K562 (cell line): ENCODE results near the gene TSPAN1. TPM values are rescaled to one million over a fixed set of nuclear protein-coding genes. Genes with fewer than 3 reads are reported as not detected.
A peak's percentile ranks its signal among the peaks of the same experiment; 100 is the strongest.

ENCODE experiments used
- BHLHE40 ChIP-seq: IDR thresholded peaks from 2 replicates; pipeline ENCODE4 v1.6.1; 2011; ENCODE audit warnings: low read length, improper control_type of control experiment
- BRCA1 ChIP-seq, 2 experiments: fragments of 450-650 bp in 1 of 2; sonication (generic) in 1 of 2; formaldehyde crosslinking in 1 of 2; IDR thresholded peaks; 2 replicates each; pipeline versions ENCODE4 v1.5.0 to v1.6.1; 2017 to 2020; ENCODE audit warnings: mild to moderate bottlenecking in 1 of 2, missing genetic modification reagents in 1 of 2
- CSDE1 ChIP-seq, 2 experiments: fragments of 450-650 bp; IDR thresholded peaks; 2 replicates each; pipeline ENCODE4 v1.6.1; 2016; ENCODE audit warnings: mild to moderate bottlenecking in 1 of 2
- ERF ChIP-seq: fragments of 450-650 bp; formaldehyde crosslinking; IDR thresholded peaks from 2 replicates; pipeline ENCODE4 v1.4.0; 2020; ENCODE audit warnings: mild to moderate bottlenecking, mixed read lengths
- FOSL1 ChIP-seq: fragments of 200-800 bp; sonication (Bioruptor generic); conservative IDR thresholded peaks from 2 replicates; pipeline ENCODE4 v1.6.1; 2016; ENCODE audit warnings: missing genetic modification characterization, missing compliant biosample characterization
- FOXK1 ChIP-seq: sonication (generic); formaldehyde crosslinking; IDR thresholded peaks from 2 replicates; pipeline ENCODE4 v1.8.0; 2022; ENCODE audit warnings: missing genetic modification reagents, mild to moderate bottlenecking, borderline replicate concordance
- GMEB1 ChIP-seq: fragments of 250-450 bp; sonication (Bioruptor Pico); IDR thresholded peaks from 2 replicates; pipeline ENCODE4 v1.4.0; 2020; ENCODE audit warnings: mild to moderate bottlenecking
- HDAC8 ChIP-seq: fragments of 450-650 bp; IDR thresholded peaks from 2 replicates; pipeline ENCODE4 v1.6.1; 2016; ENCODE audit warnings: mild to moderate bottlenecking, missing genetic modification characterization, moderate library complexity, missing compliant biosample characterization
- HDGF ChIP-seq: fragments of 450-650 bp; IDR thresholded peaks from 2 replicates; pipeline ENCODE4 v1.6.1; 2016
- JUNB ChIP-seq: fragments of 450-650 bp; formaldehyde crosslinking; conservative IDR thresholded peaks from 2 replicates; pipeline ENCODE4 v1.4.0; 2020; ENCODE audit warnings: mild to moderate bottlenecking
- NBN ChIP-seq: fragments of 450-650 bp; IDR thresholded peaks from 2 replicates; pipeline ENCODE4 v1.6.1; 2016; ENCODE audit warnings: low read depth, mild to moderate bottlenecking
- NELFE ChIP-seq: IDR thresholded peaks from 2 replicates; pipeline ENCODE4 v1.6.1; 2011; ENCODE audit warnings: mild to moderate bottlenecking; ENCODE audit not compliant: insufficient read depth, insufficient read length
- NEUROD1 ChIP-seq: fragments of 150-350 bp; IDR thresholded peaks from 2 replicates; pipeline ENCODE4 v1.6.1; 2014; ENCODE audit warnings: borderline replicate concordance, low read length, low read depth; ENCODE audit not compliant: partially characterized antibody
- RBM39 ChIP-seq: fragments of 200-400 bp; formaldehyde crosslinking; optimal IDR thresholded peaks from 2 replicates; pipeline ENCODE3; 2018; ENCODE audit warnings: low read depth, low read length
- SETDB1 ChIP-seq: IDR thresholded peaks from one replicate; pipeline ENCODE4 v1.6.1; 2012; ENCODE audit warnings: low read length, control low read depth, inconsistent platforms
- STAT6 ChIP-seq: sonication (generic); formaldehyde crosslinking; IDR thresholded peaks from 2 replicates; pipeline ENCODE4 v1.8.1; 2023; ENCODE audit warnings: mild to moderate bottlenecking, missing genetic modification reagents
- ZNF239 ChIP-seq: fragments of 250-450 bp; sonication (Bioruptor Pico); IDR thresholded peaks from 2 replicates; pipeline ENCODE4 v1.4.0; 2020; ENCODE audit warnings: mild to moderate bottlenecking
- ZNF274 ChIP-seq: IDR thresholded peaks from 2 replicates; pipeline ENCODE4 v1.6.1; 2011; ENCODE audit warnings: low read depth, mild to moderate bottlenecking, low read length, moderate library complexity, borderline replicate concordance
- ZNF324 ChIP-seq: fragments of 250-450 bp; sonication (Bioruptor Pico); IDR thresholded peaks from 2 replicates; pipeline ENCODE4 v1.4.0; 2020; ENCODE audit warnings: mild to moderate bottlenecking
- ZNF398 ChIP-seq: fragments of 250-450 bp; sonication (Bioruptor Pico); IDR thresholded peaks from 2 replicates; pipeline ENCODE4 v1.8.0; 2021; ENCODE audit warnings: moderate library complexity, mild to moderate bottlenecking, inconsistent platforms
- polyA plus RNA-seq, 8 experiments: library from polyadenylated mRNA; depleted of rRNA in 4 of 8; stranded (reverse) in 5 of 8; unstranded in 3 of 8; fragments of >200 nt; fragmentation: Nextera tagmentation in 2 of 8; fragmentation: Illumina TruSeq in 1 of 8; extraction: Ambion mirVana in 2 of 8; extraction: Trizol in 1 of 8; gene quantifications; 2 replicates each; pipeline versions ENCODE4 v1.2.1 to v1.2.3, GENCODE V29; 2011 to 2014; ENCODE audit warnings: inconsistent platforms in 1 of 8, missing spikeins in 1 of 8
- total RNA-seq, 7 experiments: library from RNA; depleted of rRNA in 6 of 7; stranded (reverse); fragments of >200 nt in 6 of 7; fragmentation: Illumina TruSeq in 2 of 7; extraction: Trizol in 2 of 7; gene quantifications; 2 replicates each; pipeline versions ENCODE4 v1.2.1 to v1.2.3, GENCODE V29; 2011 to 2021; ENCODE audit warnings: low replicate concordance in 1 of 7

Gene TSPAN1
- total and polyA plus RNA-seq, 9 of the 15 experiments (the other 6 are each of a cell fraction or from before 2014, with no cell fraction given), result 0.58 TPM; not detected in 8

- TF ChIP-seq ERF (CRISPR knock-in tag) (no peak), ZNF274 (no peak), RBM39 (no peak), GMEB1 (CRISPR knock-in tag) (no peak), NEUROD1 (peak; percentile 81), NBN (peak; percentile 98), CSDE1 (IDR thresholded peaks at IDR 0.05) (no peak), FOSL1 (tag) (peak; percentile 99), HDGF (peak; percentile 86; the same call in 1 of the 2 replicates), FOXK1 (CRISPR knock-in tag) (no peak), JUNB (no peak), ZNF239 (CRISPR knock-in tag) (no peak), BRCA1 (IDR thresholded peaks at IDR 0.05) (no peak), BRCA1 (CRISPR knock-in tag; IDR thresholded peaks at IDR 0.05) (no peak), ZNF324 (CRISPR knock-in tag) (no peak), NELFE (no peak), HDAC8 (tag) (no peak), STAT6 (CRISPR knock-in tag) (no peak), ZNF398 (CRISPR knock-in tag) (no peak), SETDB1 (no peak), BHLHE40 (peak; percentile 74)
Measured at GRCh38 chr1:46158312-46159281, 16.3 kb upstream of the TSPAN1 start (continued).
